Embryonic facial prominence (tissue), 1 donor: ENCODE data around the gene SOCS7.

Experiments used
- DNase-seq: peaks from one replicate; pipeline ENCODE4 v3.0.0-alpha.2; 2016; ENCODE audit errors: extremely low spot score

The SOCS7 gene

DNA sequence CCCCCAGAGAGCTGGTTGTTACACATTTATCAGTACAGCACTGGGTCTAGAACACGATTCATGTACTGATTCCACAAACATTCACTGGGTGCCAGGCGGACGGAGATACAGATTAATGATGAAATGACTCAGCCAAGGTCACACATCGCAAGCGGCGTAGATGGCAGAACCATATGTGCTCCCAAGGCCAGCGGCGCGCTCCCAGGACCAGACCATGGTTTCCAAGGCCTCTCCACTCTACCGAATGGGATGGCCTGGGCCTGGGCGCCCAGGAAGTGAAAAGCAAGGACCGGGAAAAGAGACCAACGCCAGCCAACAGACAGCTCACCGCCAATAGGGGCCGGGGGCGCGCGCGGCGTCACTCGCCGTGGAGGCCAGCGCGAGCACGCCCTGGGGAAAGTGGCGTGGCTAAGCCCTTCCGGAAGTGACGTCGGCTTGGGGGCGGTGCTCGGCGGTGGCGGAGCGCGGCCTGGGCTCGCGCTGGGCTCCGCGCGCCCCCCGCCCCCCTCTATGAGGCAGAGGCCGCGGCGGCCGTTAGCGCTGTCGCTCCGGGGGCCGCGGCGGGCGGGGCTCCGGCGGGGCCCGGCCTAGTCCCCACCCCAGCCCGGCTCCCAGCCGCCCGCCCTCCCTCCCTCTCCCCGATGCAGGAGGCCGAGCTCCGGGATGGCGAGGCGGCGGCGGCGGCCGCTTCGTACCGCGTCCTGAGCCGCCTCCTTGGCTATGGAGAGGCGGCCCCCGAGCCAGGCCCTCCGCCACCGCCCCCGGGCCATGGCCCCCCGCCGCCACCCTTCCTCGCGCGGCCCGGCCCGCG is at the start of gene SOCS7:
TSS of gene SOCS7 (plus strand) at position 433 of the 811 bp plus-strand sequence. CDS start at position 642, 209 bp downstream.
- peak; percentile 80 for DNase-seq

DNA sequence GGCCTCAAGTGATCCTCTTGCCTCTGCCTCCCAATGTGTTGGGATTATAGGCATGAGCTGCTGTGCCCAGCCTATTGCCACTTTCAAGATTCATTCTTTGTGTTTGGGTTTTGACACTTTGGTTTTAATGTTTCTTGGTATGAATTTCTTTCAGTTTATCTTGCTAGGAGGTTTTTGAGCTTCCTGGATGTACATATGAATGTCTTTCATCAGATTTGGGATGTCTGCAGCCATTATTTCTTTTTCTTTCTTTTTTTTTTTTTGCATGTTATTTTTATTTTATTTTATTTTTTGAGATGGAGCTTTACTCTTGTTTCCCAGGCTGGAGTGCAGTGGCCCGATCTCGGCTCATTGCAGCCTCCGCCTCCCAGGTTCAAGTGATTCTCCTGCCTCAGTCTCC is 36.1 kb upstream of the SOCS7 start:
- DNase-seq = no peak

GRCh38 chr17:38317081-38317480 is 34.6 kb upstream of the SOCS7 start:
- DNase-seq = no peak

DNA sequence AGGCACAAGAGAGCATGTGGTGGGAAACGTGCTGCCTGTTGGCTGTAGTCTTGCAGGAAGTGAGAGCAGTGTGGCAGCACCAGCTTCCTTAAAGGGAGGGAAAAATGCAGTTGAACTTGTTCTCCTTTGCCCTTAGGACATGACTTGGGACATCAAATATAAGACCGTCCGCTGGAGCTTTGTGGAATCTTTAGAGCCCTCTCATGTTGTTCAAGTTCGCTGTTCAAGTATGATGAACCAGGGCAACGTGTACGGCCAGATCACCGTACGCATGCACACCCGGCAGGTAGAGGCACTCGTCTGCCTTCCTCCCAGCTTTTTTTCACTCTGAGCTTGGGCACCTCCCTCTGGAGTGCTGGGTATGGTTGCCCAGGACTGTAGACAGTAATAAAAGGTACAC is 31.2 kb upstream of the SOCS7 start:
- no peak for DNase-seq

- DNase-seq = no peak
These were observed 29.4 kb upstream of the SOCS7 start for GRCh38 chr17:38322156-38322779.

- no peak for DNase-seq
These were observed 28.7 kb upstream of the SOCS7 start for GRCh38 chr17:38322897-38323296.

- DNase-seq = no peak
These were observed 27.4 kb upstream of the SOCS7 start for GRCh38 chr17:38324141-38324697.

GRCh38 chr17:38324772-38325171 is 26.9 kb upstream of the SOCS7 start:
- no peak for DNase-seq

DNA sequence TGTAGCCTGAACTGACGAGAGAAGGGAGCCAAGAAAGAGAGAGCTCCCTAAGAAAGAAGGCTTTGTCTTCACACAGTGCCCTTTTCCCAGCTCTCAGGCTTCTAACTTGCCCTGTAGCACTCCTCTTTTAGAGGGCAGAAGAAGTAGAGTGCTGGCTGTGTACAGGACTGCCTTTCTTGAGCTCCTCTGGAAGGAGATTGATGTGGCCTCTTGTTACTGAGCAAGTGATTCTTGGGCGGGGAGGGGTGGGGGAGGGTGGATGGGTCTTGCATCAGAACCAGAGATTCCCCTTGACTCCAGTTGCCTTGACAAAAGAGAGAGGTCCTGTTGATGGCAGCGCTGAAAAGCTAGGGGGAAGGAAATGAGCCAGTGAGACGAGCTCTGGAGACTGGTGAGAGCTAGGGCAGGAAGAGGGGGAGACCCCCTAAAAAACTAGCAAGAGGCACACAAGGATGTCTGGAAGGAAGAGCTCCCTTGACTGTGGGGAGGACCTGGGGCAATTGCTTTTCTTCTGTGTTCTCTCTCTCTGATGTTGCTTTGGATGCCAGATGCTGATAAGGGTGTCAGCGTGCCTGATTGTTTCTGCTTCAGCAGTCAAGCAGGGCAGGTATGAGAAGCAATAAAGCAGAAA is 26.3 kb upstream of the SOCS7 start:
- no peak for DNase-seq

DNA sequence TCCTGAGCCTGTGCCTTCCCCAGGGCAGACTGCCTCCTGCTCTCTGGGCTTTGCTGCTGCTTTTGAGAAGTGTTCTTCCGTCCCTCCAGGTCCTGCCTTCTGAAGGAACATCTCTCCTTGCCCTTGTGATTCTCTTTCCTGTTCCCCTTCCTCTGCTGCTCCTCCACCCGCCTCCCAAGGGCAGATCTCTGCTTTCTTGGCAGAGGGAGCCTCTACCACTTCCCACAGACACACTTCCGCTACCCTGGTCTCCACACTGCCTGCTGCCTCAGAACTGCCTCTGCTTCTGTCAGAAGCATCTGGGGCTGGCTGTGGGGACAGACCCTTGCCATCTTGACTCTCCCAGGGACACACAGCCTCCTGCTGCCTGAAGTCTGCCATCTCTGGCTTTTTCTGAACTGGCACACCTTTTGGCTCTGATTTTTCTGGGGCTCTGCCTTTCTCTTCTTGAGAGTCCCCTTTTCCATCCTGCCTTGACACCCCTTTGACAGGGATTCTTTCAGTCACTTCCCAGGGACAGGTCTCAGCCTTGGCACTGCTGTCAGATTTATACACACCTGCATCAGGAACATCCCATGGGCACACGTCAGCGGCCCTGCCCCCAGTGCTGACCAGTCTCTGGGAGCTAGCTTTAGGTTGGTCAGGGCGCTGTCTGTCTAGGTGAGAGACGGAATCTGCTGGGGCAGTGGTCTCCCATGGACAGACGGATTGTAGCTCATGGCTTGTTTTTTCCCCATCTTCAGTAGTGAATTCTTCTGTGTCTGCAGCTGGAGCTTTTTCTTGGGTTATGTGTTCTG is 24.4 kb upstream of the SOCS7 start:
- no peak for DNase-seq

DNA sequence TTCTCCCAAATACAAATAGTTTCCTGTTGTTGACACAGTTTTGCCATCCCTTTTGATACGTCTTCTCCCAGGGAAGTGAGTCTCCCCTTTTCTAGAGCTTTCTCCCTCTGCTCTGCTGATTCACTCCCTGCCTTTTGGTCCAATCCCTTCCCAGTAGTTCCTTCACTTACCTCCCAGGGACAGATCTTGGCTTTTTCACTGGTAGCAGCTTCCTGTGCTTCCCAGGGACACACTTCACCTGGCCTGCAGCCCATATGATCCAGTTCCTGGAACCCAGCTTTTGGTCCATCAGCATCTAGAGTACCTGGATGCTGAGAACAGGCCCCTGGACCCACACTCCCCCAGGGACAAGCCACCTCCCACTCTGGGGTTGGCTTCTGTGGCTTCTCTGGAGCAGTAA is 23.7 kb upstream of the SOCS7 start:
- no peak for DNase-seq

- no peak for DNase-seq
These were observed 23.0 kb upstream of the SOCS7 start for GRCh38 chr17:38328620-38329019.

DNA sequence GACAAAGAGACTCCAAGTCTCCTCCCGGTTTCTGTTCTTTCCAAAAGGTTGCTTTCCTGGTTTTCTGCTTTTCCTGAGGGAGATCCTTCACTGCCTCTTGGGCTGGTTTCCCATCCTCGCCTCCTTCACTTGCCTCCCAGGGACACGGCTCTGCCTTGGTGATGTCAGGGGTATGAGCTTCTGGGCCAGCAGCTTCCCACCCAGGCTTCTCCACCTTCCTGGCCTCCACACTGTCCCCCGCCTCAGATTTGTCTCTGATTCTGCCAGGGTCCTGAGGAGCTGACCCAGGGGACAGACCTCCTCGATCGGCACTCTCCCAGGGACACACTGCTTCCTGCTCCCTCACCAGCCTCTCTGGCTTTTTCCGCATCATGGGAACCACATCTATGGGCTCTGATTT is 22.4 kb upstream of the SOCS7 start:
- no peak for DNase-seq

DNA sequence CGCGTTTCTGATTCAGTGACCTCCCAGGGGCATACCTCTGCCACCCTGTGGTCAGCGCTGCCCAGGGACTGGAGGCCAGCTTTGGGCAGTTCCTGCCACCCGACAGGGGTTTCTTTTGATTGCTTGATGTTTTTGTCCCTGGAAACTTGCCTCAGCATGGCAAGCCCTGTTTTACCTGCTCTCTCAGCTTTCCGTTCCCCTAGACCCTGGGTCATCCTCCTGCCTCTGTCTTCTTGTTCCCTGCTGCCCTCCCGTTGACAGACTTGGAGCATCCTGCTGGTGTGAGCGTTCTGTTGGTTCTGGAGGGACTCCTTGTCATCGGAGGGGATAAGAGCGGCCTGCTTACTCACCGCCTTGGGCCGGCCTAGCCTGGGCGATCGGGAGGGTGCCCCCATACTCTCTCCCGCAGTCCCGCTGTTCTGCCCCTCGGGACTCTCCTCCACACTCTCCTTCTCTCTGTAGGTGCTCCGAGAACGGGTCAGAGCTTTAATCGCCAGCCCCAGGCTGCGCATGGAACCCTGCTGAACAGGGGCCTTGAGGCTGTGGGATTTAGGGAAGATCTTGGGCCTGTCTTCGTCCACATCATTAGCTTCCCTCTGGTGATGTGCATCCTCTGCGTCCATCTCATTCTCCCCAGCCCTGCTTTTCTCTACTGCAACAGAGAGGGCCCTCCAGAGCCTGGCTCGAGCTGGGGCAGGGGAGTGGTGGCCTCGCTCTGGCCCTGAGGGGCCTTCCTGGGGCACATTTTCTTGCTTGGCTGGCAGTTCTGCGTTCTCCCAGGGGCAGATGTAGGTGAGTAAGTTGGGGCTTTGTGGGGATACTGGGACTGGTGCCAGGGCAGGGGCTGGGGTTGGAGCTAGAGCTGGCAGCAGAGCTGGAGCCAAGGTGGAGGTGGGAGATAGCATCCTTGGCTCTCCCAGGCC is 21.6 kb upstream of the SOCS7 start:
- DNase-seq = no peak

DNA sequence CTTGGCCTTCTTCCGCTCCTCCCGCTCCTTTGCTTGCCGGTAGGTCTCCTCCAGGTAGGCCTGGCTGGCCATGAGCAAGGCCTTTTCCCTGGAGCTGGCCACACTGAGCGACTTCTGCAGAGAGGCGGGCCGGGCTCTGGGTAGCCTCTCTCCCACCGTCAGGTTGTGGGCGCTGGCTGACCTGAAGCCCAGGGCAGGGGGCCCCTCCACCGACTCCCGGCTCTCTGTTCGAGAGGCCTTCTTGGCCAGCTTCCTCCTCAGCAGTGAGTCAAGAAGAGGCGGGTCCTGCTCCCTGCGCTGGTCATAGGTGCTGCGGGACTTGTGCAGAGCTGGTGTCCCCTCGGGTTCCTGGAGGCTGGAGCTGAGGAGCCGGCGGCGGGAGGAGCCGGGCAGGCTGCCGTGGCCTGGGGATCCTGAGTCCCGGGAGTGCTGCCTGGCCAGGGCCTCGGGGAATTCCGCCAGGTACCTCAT is 20.7 kb upstream of the SOCS7 start:
- DNase-seq = no peak

GRCh38 chr17:38332735-38333134 is 18.9 kb upstream of the SOCS7 start:
- no peak for DNase-seq

GRCh38 chr17:38333635-38334295 is 17.9 kb upstream of the SOCS7 start:
- no peak for DNase-seq

DNA sequence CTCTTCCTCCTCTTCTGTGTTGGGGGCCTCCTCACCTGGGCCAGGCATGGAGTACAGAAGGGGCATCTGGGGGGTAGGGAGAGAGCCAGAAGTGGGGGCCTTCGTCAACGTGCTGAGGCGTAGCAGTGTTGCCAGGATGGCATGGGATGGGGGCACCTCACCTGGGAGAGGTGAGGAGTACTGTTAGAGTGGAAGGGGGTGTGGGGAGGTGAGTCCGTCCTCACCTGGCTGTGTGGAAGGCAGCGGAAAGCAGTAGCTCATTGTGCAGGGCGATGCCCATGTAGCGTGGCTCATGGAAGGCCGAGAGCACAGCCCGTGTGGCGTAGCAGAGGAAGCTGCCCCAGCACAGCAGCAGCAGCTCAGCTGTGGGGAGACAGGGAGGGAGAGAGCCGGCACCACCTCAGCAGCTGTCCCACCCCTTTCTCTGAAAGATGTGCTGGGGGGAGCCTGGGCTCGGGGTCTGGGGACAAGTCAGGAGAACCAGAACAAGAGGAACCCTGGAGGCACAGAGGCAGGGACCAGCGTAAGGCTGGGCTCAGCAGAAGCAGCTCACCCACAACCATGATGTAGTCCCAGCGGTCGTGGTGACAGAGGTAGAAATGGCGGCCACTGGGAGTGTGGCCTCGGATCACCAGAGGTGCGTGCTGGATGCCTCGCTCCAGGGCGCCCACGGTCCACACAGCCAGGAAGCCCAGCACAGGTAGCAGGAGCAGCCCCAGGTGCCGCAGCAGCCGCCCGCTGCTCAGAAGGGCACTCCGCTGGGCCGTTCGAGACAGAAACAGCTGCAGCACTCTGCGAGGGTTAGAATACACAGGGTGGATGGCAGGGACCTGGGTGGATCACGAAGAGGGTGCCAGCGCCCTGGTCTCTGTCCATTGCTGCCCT is 16.9 kb upstream of the SOCS7 start:
- DNase-seq = no peak

GRCh38 chr17:38336838-38337237 is 14.8 kb upstream of the SOCS7 start:
- DNase-seq = no peak
